ENCODE data around the gene RIMKLA.

The RIMKLA gene, protein sequence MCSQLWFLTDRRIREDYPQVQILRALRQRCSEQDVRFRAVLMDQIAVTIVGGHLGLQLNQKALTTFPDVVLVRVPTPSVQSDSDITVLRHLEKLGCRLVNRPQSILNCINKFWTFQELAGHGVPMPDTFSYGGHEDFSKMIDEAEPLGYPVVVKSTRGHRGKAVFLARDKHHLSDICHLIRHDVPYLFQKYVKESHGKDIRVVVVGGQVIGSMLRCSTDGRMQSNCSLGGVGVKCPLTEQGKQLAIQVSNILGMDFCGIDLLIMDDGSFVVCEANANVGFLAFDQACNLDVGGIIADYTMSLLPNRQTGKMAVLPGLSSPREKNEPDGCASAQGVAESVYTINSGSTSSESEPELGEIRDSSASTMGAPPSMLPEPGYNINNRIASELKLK

DNA sequence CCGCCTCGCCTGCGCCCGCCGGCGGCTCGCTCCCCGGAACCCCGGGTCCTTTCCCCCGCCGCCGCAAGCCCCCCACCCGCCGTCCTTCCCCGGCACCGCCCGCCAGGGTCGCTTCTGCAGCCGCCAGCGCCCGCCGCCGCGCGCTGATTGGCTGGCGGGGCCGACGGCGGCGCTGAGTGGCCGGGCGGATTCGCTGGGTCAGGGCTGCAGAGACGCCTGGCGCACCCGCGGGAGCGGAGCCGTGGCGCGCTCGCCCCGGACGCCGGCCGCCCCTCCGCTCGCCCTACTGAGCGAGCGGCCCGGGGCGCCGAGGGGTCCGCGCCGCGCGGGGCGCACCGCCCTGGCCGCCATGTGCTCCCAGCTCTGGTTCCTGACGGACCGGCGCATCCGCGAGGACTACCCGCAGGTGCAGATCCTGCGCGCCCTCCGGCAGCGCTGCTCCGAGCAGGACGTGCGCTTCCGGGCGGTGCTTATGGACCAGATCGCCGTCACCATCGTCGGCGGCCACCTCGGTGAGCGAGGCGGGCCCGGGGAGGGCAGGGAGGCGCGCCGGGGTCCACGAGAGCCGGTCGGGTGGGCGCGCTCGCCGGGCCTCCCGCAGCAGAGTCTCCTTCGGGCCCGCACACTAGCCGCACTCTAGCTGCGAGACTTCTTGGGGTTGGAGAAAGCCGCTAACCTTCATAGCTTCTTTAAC is at the start of gene RIMKLA:
TSS of gene RIMKLA (plus strand) at position 207 of the 694 bp plus-strand sequence. CDS start at position 350, 143 bp downstream.
- no peak for DNase-seq

DNA sequence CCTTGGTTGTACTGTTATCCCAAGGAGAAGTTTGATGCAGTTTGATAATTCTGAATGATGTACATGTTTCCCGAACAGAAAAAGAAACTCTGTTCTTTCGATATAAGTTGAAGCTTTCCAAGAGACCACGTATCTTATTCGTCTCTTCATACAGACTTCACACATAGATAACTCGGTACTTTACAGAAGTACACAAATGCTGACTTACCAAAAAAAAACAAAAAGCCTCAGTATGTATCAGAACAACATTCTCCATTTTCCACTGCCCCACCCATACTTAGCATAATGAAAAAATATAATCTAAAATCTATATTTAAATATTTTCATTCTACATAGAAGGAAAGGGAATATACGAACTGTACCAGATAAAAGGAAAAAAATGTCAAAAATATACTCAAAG is 47.7 kb upstream of the RIMKLA start:
- no peak for DNase-seq

DNA sequence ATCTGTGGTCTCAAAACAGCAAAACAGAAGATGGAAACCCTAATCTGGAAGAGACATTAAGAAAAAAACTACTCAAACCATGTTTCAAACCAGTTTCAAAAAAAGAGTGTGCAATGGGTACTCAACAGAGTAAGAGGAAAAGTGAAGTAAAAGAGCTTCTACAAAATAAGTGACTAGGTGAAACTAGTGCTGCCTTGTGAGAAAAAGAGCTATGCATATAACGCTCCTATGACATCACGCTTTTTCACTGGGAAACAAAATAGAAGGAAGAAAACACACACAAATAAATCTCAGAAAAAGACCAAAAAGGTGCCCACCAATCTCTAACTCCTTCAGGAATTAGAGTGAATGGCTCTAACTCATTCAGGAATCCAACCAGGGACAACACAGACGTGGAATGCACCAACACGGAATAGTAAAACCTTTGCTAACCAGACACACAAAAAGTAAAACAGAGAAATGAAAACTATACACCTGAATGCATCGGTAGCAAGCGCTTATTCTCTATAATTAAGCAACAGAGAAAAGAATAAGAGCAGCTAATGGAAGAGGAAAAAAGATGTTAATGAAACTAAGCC is 46.8 kb upstream of the RIMKLA start:
- no peak for DNase-seq

- no peak for DNase-seq
These were observed 46.1 kb upstream of the RIMKLA start for GRCh38 chr1:42334240-42335049.

- no peak for DNase-seq
These were observed 45.4 kb upstream of the RIMKLA start, which contains the start of gene FOXJ3 for GRCh38 chr1:42335050-42335808. Gene FOXJ3, minus strand, starts transcription at chr1:42335235. Its CDS starts 24,142 bp downstream, at chr1:42311093.

- no peak for DNase-seq
These were observed 44.6 kb upstream of the RIMKLA start for GRCh38 chr1:42335809-42336518.

DNA sequence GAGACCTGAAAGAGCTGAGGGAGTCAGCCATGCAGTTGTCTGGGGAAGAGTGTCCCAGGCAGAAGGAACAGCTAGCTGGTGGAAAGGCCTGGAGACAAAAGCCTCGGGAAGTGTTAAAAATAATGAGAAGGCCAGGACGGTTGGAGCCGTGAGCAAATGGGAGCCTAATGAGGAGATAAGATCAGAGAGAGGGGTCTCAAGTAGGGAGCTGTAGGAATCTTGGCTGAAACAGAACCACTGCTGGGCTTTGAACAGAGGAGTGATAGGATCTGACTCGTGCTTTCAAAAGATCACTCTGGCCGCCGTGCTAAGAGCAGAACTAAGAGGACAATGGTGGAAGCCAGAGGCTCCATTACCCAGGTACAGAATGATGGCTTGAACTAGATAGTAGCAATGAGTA is 43.6 kb upstream of the RIMKLA start:
- no peak for DNase-seq

DNA sequence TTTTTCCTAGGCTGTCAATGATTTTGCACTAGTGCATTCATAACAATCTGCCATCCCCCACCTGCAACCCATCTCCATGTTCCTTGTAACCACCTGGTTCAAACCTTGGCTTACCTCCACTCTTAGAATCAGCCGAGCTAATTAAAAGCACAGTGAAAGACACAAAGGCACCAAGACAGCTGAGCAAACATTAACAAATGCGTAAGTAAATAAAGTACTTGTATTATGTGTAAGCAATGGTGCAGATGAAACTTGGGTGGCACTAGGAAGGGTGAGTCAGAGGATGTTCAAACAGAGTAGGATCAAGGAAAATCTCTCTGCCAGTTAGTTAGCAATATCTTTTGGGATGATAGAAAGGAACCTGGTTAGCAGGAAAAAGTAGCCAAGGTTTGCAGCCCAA is 40.5 kb upstream of the RIMKLA start:
- DNase-seq, result no peak

- DNase-seq, result no peak
These were observed 39.7 kb upstream of the RIMKLA start for GRCh38 chr1:42340901-42341300.

GRCh38 chr1:42343049-42343448 is 37.5 kb upstream of the RIMKLA start:
- DNase-seq, result no peak

- no peak for DNase-seq
These were observed 32.1 kb upstream of the RIMKLA start for GRCh38 chr1:42348498-42348897.

GRCh38 chr1:42350086-42350485 is 30.5 kb upstream of the RIMKLA start:
- no peak for DNase-seq

- DNase-seq, result no peak
These were observed 21.8 kb upstream of the RIMKLA start for GRCh38 chr1:42358791-42359190.

- DNase-seq, result no peak
These were observed 21.1 kb upstream of the RIMKLA start for GRCh38 chr1:42359466-42359865.

DNA sequence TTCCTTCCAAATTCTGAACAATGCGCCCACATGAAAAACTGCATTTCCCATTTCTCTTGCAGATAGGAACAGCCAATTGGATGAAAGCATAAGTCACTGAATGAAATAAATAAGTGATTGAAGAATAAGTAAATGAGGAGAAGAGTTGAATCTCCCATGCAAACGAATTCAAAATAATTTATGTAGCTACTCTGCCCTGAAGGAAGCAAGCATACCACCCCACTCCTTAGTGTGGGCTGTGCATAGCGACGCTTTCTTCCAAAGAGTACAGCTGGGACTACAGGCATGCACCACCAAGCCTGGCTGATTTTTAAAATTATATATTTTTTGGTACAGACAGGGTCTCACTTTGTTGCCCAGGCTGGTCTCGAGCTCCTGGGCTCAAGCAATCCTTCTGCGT is 16.5 kb upstream of the RIMKLA start:
- DNase-seq, result no peak

DNA sequence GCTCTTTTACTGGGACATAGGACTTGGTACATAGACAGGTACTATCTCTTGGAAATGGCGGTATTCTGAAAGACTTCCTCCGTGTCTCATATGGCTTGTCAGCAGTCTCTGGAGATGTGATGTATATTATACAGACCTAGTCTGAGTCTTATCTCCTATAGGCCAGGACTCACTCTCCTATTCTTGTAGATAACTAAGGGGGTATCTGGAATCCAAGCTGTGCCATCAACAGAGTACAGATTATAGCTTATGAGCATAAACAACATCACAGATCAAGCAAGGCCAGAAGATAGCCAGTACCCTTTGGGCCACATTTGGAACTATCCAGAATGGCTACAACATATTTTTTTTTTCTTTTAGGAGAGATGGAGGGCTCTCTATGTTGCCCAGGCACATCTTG is 16.1 kb upstream of the RIMKLA start:
- DNase-seq, result no peak

GRCh38 chr1:42365118-42365517 is 15.5 kb upstream of the RIMKLA start:
- no peak for DNase-seq

- no peak for DNase-seq
These were observed 12.3 kb upstream of the RIMKLA start for GRCh38 chr1:42368096-42368795.

- no peak for DNase-seq
These were observed 11.1 kb upstream of the RIMKLA start for GRCh38 chr1:42369471-42369870.

DNA sequence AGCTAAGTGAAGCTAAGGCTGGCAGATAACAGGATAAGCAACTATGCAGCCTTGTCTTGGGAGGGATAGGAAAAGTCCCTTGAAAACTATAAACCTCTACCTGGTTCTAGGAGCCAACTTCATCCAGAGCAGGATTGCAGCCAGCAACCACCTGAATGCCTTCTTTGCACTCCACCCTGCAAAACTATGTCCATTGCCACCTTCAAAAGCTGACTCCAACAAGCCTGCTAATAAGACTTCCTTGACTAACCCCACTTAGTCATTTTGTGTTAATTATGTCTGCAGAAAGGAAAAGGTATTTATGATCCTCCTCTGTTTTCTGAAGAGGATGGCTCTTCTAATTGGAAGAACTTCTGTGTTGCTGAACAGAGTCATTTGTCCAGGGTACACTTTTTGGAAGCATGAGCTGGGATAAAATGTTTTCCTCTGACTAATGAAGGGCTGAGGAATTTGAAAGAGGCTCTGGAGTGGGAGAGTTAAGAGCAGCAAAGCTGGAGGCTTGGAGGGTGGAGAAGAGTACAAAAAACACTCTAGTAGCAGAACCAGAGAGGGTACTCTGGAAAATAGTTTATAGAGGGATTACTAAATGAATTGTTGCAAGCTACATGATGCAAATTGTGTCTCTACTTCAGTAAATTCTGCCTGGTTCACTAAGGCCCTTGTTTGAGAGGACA is 9.6 kb upstream of the RIMKLA start:
- DNase-seq, result no peak

Measured in cortex of kidney (tissue), 1 donor.